Neutrophil (primary cell): Measurements from ENCODE around the gene TRIM62.

Experiments
- H3K27ac ChIP-seq: fragments of 200-600 bp; sonication (generic); 2 replicates; pipeline ENCODE4 v1.5.1; 2016; ENCODE audit warnings: mild to moderate bottlenecking, moderate library complexity
- H3K27me3 ChIP-seq: fragments of 200-600 bp; sonication (generic); 2 replicates; pipeline ENCODE4 v1.6.0; 2016; ENCODE audit warnings: mild to moderate bottlenecking
- H3K36me3 ChIP-seq: fragments of 200-600 bp; sonication (generic); 2 replicates; pipeline ENCODE4 v1.5.1; 2017
- H3K4me1 ChIP-seq, 2 experiments: fragments of 200-600 bp in 1 of 2; sonication (generic) in 1 of 2; 1 replicate in 1 of 2; 2 replicates in 1 of 2; pipeline versions ENCODE4 v1.5.1 to v1.6.1; 2013 to 2016; ENCODE audit warnings: low read depth in 1 of 2, low read length in 1 of 2, mild to moderate bottlenecking in 1 of 2, moderate library complexity in 1 of 2; ENCODE audit not compliant: control insufficient read depth in 1 of 2, insufficient read depth in 1 of 2
- H3K4me3 ChIP-seq, 2 experiments: fragments of 200-600 bp in 1 of 2; sonication (generic) in 1 of 2; 1 replicate in 1 of 2; 2 replicates in 1 of 2; pipeline ENCODE4 v1.5.1; 2013 to 2016; ENCODE audit warnings: low read depth in 1 of 2, low read length in 1 of 2, mild to moderate bottlenecking in 1 of 2, moderate library complexity in 1 of 2
- H3K9me3 ChIP-seq: fragments of 200-600 bp; sonication (generic); 2 replicates; pipeline ENCODE4 v1.5.1; 2016
- CTCF ChIP-seq: fragments of 200-600 bp; sonication (generic); IDR thresholded peaks from 2 replicates; pipeline ENCODE4 v1.5.1; 2016; ENCODE audit warnings: antibody characterized with exemption

TRIM62 gene

DNA sequence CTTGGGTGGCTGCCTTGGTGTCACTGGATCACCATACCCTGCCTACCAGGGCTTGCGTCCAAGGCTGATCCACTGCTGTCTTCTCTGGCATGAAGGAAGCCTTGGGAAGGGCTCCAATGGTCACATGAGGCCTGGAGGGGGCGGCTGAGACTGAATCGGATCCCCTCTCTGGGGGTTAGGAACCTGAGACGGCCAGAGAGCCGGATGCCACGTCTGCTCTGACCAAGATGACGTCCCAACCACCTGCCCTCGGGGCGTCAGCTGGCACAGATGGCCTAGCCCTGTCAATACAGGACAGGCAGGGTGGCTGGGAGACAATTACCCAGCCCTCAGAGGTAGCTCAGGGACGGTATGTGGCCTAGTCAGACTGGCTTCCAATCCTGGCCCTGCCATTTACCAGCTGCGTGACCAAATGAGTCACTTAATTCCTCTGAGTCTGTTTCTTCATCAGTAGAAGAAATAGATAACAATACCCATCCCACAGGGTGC lies 5.4 kb downstream of the TRIM62 start:
- Histone ChIP-seq H3K27ac (no peak overlapping the region), H3K4me3 (no peak overlapping the region), H3K27me3 (peaks cover 4% of the 10 kb centered on the region), H3K36me3 (no peaks in the 10 kb centered on the region), H3K4me1 (peaks cover 5 to 11% of the 10 kb centered on the region in 2 experiments), H3K9me3 (no peaks in the 10 kb centered on the region)
- no peak for TF ChIP-seq CTCF

- Histone ChIP-seq H3K4me1 (peaks cover 0 to 7% of the 10 kb centered on the region in 2 experiments), H3K36me3 (no peaks in the 10 kb centered on the region), H3K27ac (no peak overlapping the region), H3K4me3 (no peak overlapping the region), H3K27me3 (peaks cover 4% of the 10 kb centered on the region), H3K9me3 (no peaks in the 10 kb centered on the region)
- TF ChIP-seq CTCF: no peak
Measured at GRCh38 chr1:33175865-33176264, 6.0 kb downstream of the TRIM62 start.

DNA sequence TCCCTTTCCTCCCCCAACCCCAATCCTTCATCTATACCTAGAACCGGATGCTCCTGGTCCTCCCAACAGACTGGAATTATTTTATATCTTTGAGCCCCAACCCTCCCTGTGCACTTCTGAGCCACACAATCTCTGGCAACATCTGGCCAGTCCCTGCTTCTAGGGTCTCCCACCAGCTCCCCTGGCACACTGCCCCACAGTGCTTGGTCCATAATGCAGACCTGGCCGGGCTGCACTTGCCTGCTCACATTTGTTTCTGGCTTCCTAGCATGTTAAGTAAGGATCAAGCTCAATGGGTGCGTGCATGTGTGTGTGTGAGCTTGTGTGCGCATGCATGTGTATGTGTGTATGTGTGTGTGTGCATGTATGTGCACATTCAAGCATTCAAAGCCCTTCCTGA lies 8.8 kb downstream of the TRIM62 start:
- no peaks in the 10 kb centered on the region for H3K36me3 ChIP-seq
- H3K4me1 ChIP-seq: no peaks in the 10 kb centered on the region
- no peak overlapping the region for H3K4me3 ChIP-seq
- TF ChIP-seq CTCF: no peak
- no peaks in the 10 kb centered on the region for H3K9me3 ChIP-seq
- no peak overlapping the region for H3K27ac ChIP-seq
- H3K27me3 ChIP-seq: no peaks in the 10 kb centered on the region

- Histone ChIP-seq H3K27ac (no peak overlapping the region), H3K4me3 (no peak overlapping the region), H3K9me3 (no peaks in the 10 kb centered on the region), H3K4me1 (no peaks in the 10 kb centered on the region), H3K36me3 (no peaks in the 10 kb centered on the region), H3K27me3 (no peaks in the 10 kb centered on the region)
- no peak for TF ChIP-seq CTCF
Measured at GRCh38 chr1:33171977-33172813, 9.6 kb downstream of the TRIM62 start.

DNA sequence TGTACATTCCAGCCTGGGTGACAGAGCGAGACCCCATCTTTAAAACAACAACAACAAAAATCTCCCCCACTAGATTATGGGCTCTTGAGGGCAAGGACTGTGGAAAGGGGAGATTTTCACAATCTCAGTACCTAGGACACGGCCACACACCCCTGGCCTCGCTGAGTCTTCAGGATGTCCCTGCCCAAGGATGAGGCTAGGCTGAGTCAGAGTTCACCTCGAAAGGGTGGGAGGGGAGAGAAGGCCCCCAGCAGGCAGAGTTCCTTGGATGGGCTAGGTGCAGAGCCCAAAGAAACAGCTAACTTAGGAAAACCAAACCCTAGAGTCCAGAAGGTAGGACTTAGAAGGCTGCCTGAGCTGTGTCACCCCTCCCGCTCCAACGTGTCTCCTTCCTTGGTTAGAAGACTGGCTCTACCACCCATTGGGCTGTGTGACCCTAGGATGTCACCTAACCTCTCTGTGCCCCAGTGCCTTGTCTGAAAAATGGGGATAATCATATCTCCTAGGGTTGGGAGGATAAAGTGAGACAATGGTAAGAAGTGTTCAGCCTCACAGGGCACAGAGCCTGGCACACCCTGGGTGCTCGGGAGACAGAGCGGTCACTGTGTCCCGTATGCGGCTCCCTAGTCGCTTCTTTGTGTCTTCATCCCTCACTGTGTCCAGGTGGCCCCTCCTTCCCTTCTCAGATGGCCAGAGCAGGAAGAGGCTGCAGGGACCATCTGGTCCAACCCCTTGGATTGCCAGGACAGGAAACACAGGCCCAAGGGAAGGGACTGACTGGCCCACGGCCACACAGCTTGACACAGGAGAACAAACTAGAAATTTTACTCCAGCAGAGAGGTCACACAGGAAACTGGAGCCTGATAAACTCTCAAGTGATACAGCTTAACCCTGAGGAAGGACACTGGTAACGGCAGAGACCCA lies 11.2 kb downstream of the TRIM62 start:
- TF ChIP-seq CTCF: no peak
- Histone ChIP-seq H3K27me3 (no peaks in the 10 kb centered on the region), H3K4me3 (no peak overlapping the region), H3K9me3 (no peaks in the 10 kb centered on the region), H3K4me1 (no peaks in the 10 kb centered on the region), H3K36me3 (no peaks in the 10 kb centered on the region), H3K27ac (no peak overlapping the region)
